GM23338 (cell line): ENCODE measurements around the gene VSTM2L. TPM values are rescaled to one million over a fixed set of nuclear protein-coding genes. Genes with fewer than 3 reads are reported as not detected.

Experiments
- ATAC-seq: fragments of 200-7000 bp; cut with Tn5 transposase; 3 replicates; pipeline ENCODE4 v1.9.1; 2020
- DNase-seq: peaks from one replicate; pipeline ENCODE4 v3.0.0-alpha.2; 2015; ENCODE audit warnings: low spot score
- H2AFZ ChIP-seq: fragments of 200-600 bp; sonication (generic); 2 replicates; pipeline ENCODE4 v1.8.0; 2016; ENCODE audit warnings: antibody characterized with exemption, mild to moderate bottlenecking, moderate library complexity
- H3F3A ChIP-seq: fragments of 200-600 bp; sonication (generic); replicated peaks from 2 replicates; pipeline ENCODE4 v1.8.0; 2017; ENCODE audit warnings: antibody characterized with exemption, mixed run types, low read depth
- H3K27ac ChIP-seq: fragments of 200-600 bp; sonication (generic); 2 replicates; pipeline ENCODE4 v1.6.1; 2016; ENCODE audit warnings: low read depth
- H3K27me3 ChIP-seq: fragments of 200-600 bp; sonication (generic); 2 replicates; pipeline ENCODE4 v1.8.0; 2016; ENCODE audit warnings: mild to moderate bottlenecking, mixed run types, moderate library complexity; ENCODE audit not compliant: insufficient read depth
- H3K36me3 ChIP-seq: fragments of 200-600 bp; sonication (generic); 2 replicates; pipeline ENCODE4 v1.8.0; 2016; ENCODE audit warnings: mild to moderate bottlenecking; ENCODE audit not compliant: insufficient read depth
- H3K4me1 ChIP-seq: fragments of 200-600 bp; sonication (generic); 2 replicates; pipeline ENCODE4 v1.8.0; 2016; ENCODE audit warnings: mild to moderate bottlenecking, moderate library complexity; ENCODE audit not compliant: insufficient read depth
- H3K4me2 ChIP-seq: fragments of 200-600 bp; sonication (generic); 2 replicates; pipeline ENCODE4 v1.7.1; 2017; ENCODE audit warnings: mixed run types
- H3K4me3 ChIP-seq: fragments of 200-600 bp; sonication (generic); 2 replicates; pipeline ENCODE4 v1.6.1; 2016; ENCODE audit warnings: mixed run types
- H3K79me2 ChIP-seq: fragments of 200-600 bp; sonication (generic); replicated peaks from 2 replicates; pipeline ENCODE4 v1.8.0; 2017; ENCODE audit warnings: mild to moderate bottlenecking; ENCODE audit not compliant: insufficient read depth
- H3K9me2 ChIP-seq: fragments of 200-600 bp; sonication (generic); 2 replicates; pipeline ENCODE4 v1.8.0; 2017; ENCODE audit not compliant: insufficient read depth
- H4K20me1 ChIP-seq: fragments of 200-600 bp; sonication (generic); replicated peaks from 2 replicates; pipeline ENCODE4 v1.8.0; 2017; ENCODE audit warnings: mild to moderate bottlenecking; ENCODE audit not compliant: insufficient read depth
- H3K27ac Mint-ChIP-seq: 2 replicates; pipeline ENCODE4 v1.8.0; 2020; ENCODE audit warnings: inconsistent platforms, mild to moderate bottlenecking, moderate library complexity, mixed read lengths
- H3K27me3 Mint-ChIP-seq: 3 replicates; pipeline ENCODE4 v1.8.0; 2022; ENCODE audit warnings: low read depth, mild to moderate bottlenecking, moderate library complexity, mixed read lengths, inconsistent platforms; ENCODE audit not compliant: insufficient read depth, poor library complexity
- H3K36me3 Mint-ChIP-seq: 3 replicates; pipeline ENCODE4 v1.8.0; 2021; ENCODE audit warnings: low read depth, mild to moderate bottlenecking, inconsistent platforms, moderate library complexity, mixed read lengths
- H3K4me1 Mint-ChIP-seq: 3 replicates; pipeline ENCODE4 v1.8.0; 2020; ENCODE audit warnings: mild to moderate bottlenecking, inconsistent platforms, mixed read lengths
- H3K4me3 Mint-ChIP-seq: 3 replicates; pipeline ENCODE4 v1.8.0; 2021; ENCODE audit warnings: moderate library complexity, mild to moderate bottlenecking, inconsistent platforms, mixed read lengths
- H3K9me3 Mint-ChIP-seq: 3 replicates; pipeline ENCODE4 v1.8.0; 2020; ENCODE audit warnings: moderate library complexity, mild to moderate bottlenecking, inconsistent platforms, mixed read lengths
- CREB1 ChIP-seq: fragments of 250-450 bp; sonication (Bioruptor Pico); IDR thresholded peaks from 2 replicates; pipeline ENCODE4 v1.5.0; 2020; ENCODE audit warnings: low read depth, mild to moderate bottlenecking, moderate library complexity
- POLR2AphosphoS5 ChIP-seq: IDR thresholded peaks from 2 replicates; pipeline ENCODE4 v1.6.1; 2016; ENCODE audit warnings: antibody characterized with exemption, low read depth
- polyA plus RNA-seq: library from polyadenylated mRNA; unstranded; fragments of >200 nt; fragmentation: Nextera tagmentation; extraction: Ambion mirVana; gene quantifications from 2 replicates; pipeline ENCODE4 v1.2.1, GENCODE V29; 2016
- total RNA-seq: library from RNA; depleted of rRNA; stranded (reverse); fragments of >200 nt; shearing (Covaris generic); gene quantifications from 2 replicates; pipeline ENCODE4 v1.2.3, GENCODE V29; 2014
- TF ChIP-seq, protein P1 (sequence below): fragments of 250-450 bp; sonication (Bioruptor Pico); IDR thresholded peaks from 2 replicates; pipeline ENCODE4 v1.5.0; 2020; ENCODE audit warnings: mild to moderate bottlenecking, moderate library complexity
- TF ChIP-seq, protein P2 (sequence below): IDR thresholded peaks from 2 replicates; pipeline ENCODE4 v1.6.1; 2016; ENCODE audit warnings: antibody characterized with exemption
- TF ChIP-seq, protein P3 (sequence below): IDR thresholded peaks from one replicate; pipeline ENCODE4 v1.6.1; 2018; ENCODE audit warnings: antibody characterized with exemption; ENCODE audit not compliant: unreplicated experiment

Gene VSTM2L
- total and polyA plus RNA-seq, 2 experiments from 2014 or later: 0.60 to 1.9 TPM

DNA sequence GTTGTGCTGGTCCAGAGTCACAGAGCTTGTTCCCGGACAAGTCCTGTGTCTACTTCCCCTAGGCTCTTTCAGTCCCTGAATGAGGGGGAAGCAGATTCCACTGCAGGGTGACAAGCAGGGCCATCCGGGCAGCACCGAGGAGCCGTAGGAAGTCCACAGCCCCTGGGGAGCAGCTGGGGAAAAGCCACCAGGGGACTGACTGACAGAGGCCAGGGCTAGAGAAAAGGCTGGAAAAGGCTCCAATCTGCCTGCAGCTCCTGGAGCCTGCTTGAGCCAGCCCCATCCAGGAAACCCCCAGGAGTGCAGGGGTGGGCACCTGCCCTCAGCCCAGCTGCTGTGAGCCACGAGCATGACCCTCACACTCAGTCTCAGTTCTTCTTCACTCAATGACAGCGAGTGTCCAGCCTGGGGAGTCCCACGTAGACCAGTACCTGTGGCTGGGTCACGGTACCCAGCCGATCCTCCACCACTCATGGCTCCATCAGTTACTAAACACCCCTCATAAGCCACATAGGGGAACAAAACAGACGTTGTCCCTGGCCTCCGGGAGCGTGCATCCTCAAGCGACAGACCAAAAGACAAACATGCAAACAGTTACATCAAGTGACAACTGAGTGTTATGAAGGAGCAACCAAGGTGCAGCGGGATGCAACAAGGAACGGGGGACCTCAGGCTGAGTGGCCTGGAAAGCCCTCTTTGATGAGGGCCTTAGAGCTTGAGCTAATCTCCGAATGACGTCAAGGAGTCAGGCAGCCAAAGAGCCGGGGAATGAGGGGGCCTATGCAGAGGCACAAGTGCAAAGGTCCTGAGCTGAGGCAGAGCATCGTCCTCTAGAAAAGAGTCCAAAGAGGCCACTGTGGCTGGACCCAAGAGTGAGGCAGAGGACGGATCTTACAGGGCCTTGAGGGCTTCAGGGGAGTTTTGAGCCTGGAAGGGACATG lies 24.8 kb upstream of the VSTM2L start (continued):
- TF ChIP-seq, protein P1, sequence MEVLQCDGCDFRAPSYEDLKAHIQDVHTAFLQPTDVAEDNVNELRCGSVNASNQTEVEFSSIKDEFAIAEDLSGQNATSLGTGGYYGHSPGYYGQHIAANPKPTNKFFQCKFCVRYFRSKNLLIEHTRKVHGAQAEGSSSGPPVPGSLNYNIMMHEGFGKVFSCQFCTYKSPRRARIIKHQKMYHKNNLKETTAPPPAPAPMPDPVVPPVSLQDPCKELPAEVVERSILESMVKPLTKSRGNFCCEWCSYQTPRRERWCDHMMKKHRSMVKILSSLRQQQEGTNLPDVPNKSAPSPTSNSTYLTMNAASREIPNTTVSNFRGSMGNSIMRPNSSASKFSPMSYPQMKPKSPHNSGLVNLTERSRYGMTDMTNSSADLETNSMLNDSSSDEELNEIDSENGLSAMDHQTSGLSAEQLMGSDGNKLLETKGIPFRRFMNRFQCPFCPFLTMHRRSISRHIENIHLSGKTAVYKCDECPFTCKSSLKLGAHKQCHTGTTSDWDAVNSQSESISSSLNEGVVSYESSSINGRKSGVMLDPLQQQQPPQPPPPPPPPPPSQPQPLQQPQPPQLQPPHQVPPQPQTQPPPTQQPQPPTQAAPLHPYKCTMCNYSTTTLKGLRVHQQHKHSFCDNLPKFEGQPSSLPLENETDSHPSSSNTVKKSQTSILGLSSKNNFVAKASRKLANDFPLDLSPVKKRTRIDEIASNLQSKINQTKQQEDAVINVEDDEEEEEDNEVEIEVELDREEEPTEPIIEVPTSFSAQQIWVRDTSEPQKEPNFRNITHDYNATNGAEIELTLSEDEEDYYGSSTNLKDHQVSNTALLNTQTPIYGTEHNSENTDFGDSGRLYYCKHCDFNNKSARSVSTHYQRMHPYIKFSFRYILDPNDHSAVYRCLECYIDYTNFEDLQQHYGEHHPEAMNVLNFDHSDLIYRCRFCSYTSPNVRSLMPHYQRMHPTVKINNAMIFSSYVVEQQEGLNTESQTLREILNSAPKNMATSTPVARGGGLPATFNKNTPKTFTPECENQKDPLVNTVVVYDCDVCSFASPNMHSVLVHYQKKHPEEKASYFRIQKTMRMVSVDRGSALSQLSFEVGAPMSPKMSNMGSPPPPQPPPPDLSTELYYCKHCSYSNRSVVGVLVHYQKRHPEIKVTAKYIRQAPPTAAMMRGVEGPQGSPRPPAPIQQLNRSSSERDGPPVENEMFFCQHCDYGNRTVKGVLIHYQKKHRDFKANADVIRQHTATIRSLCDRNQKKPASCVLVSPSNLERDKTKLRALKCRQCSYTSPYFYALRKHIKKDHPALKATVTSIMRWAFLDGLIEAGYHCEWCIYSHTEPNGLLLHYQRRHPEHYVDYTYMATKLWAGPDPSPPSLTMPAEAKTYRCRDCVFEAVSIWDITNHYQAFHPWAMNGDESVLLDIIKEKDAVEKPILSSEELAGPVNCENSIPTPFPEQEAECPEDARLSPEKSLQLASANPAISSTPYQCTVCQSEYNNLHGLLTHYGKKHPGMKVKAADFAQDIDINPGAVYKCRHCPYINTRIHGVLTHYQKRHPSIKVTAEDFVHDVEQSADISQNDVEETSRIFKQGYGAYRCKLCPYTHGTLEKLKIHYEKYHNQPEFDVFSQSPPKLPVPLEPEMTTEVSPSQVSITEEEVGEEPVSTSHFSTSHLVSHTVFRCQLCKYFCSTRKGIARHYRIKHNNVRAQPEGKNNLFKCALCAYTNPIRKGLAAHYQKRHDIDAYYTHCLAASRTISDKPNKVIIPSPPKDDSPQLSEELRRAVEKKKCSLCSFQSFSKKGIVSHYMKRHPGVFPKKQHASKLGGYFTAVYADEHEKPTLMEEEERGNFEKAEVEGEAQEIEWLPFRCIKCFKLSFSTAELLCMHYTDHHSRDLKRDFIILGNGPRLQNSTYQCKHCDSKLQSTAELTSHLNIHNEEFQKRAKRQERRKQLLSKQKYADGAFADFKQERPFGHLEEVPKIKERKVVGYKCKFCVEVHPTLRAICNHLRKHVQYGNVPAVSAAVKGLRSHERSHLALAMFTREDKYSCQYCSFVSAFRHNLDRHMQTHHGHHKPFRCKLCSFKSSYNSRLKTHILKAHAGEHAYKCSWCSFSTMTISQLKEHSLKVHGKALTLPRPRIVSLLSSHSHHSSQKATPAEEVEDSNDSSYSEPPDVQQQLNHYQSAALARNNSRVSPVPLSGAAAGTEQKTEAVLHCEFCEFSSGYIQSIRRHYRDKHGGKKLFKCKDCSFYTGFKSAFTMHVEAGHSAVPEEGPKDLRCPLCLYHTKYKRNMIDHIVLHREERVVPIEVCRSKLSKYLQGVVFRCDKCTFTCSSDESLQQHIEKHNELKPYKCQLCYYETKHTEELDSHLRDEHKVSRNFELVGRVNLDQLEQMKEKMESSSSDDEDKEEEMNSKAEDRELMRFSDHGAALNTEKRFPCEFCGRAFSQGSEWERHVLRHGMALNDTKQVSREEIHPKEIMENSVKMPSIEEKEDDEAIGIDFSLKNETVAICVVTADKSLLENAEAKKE (CRISPR knock-in tag): no peak
- TF ChIP-seq, protein P2, sequence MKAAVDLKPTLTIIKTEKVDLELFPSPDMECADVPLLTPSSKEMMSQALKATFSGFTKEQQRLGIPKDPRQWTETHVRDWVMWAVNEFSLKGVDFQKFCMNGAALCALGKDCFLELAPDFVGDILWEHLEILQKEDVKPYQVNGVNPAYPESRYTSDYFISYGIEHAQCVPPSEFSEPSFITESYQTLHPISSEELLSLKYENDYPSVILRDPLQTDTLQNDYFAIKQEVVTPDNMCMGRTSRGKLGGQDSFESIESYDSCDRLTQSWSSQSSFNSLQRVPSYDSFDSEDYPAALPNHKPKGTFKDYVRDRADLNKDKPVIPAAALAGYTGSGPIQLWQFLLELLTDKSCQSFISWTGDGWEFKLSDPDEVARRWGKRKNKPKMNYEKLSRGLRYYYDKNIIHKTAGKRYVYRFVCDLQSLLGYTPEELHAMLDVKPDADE: no peak

DNA sequence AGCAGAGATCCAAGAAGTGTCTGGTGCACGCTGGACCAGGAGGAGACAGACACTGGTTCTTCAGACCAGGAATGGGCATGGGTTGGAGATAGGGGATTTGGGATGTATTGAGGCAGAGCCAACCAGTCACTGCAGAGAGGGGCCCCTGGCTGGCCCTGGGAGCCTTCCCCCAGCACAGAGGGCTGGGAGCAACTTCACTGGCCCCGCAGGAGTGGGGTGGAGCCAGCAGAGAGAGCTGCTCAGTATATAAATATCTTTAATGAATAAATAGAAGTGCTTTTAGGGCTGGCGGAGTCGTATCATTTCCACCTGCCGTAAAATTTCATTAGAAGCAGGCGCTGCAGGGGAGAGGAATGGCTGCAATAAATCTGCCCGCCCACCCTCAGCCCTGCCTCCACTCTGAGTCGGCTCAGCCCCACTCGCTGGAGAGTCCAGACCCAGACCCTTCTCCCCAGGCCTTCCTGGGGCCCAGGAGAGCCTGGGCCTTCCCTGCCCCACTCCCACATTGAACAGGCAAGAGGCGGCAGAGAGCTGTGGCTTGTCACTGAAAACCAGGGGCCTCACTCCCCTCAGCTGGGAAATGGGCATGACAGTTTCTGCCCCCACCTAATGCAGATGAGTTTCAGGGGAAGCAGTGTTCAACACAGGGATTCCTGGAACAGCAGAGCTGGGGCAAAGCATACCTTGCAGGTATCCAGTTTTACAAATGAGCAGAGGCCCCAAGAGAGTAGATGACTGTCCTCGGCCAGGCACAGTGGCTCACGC lies 23.9 kb upstream of the VSTM2L start:
- no peaks in the 10 kb centered on the region for H3K36me3 ChIP-seq
- H3K79me2 ChIP-seq: no peaks in the 10 kb centered on the region
- Mint-ChIP-seq H3K9me3 (no peaks in the 10 kb centered on the region), H3K4me3 (no peak overlapping the region), H3K27me3 (peaks cover 12% of the 10 kb centered on the region), H3K27ac (no peak overlapping the region), H3K36me3 (peaks cover 2% of the 10 kb centered on the region; the same call in 1 of the 3 replicates), H3K4me1 (peaks cover 7% of the 10 kb centered on the region)
- H3K4me2 ChIP-seq: no peak overlapping the region
- no peaks in the 10 kb centered on the region for H3F3A ChIP-seq
- H3K4me3 ChIP-seq: no peak overlapping the region
- H4K20me1 ChIP-seq: no peaks in the 10 kb centered on the region; the same call in 1 of the 2 replicates
- DNase-seq (no peak), ATAC-seq (no peak)
- H3K27ac ChIP-seq: no peak overlapping the region
- no peaks in the 10 kb centered on the region for H3K27me3 ChIP-seq
- H2AFZ ChIP-seq: no peak overlapping the region
- no peaks in the 10 kb centered on the region for H3K9me2 ChIP-seq
- no peaks in the 10 kb centered on the region for H3K4me1 ChIP-seq
- TF ChIP-seq, protein P3, sequence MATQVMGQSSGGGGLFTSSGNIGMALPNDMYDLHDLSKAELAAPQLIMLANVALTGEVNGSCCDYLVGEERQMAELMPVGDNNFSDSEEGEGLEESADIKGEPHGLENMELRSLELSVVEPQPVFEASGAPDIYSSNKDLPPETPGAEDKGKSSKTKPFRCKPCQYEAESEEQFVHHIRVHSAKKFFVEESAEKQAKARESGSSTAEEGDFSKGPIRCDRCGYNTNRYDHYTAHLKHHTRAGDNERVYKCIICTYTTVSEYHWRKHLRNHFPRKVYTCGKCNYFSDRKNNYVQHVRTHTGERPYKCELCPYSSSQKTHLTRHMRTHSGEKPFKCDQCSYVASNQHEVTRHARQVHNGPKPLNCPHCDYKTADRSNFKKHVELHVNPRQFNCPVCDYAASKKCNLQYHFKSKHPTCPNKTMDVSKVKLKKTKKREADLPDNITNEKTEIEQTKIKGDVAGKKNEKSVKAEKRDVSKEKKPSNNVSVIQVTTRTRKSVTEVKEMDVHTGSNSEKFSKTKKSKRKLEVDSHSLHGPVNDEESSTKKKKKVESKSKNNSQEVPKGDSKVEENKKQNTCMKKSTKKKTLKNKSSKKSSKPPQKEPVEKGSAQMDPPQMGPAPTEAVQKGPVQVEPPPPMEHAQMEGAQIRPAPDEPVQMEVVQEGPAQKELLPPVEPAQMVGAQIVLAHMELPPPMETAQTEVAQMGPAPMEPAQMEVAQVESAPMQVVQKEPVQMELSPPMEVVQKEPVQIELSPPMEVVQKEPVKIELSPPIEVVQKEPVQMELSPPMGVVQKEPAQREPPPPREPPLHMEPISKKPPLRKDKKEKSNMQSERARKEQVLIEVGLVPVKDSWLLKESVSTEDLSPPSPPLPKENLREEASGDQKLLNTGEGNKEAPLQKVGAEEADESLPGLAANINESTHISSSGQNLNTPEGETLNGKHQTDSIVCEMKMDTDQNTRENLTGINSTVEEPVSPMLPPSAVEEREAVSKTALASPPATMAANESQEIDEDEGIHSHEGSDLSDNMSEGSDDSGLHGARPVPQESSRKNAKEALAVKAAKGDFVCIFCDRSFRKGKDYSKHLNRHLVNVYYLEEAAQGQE: no peak
- TF ChIP-seq CREB1 (no peak), POLR2AphosphoS5 (no peak)
